Right cardiac atrium (tissue), 5 donors: ENCODE results near the gene ZNF189. TPM values are rescaled to one million over a fixed set of nuclear protein-coding genes. Genes with fewer than 3 reads are reported as not detected.

ENCODE experiments used
- ATAC-seq, 2 donors: fragments of 200-7000 bp; cut with Tn5 transposase; one replicate each; pipeline versions ENCODE4 v1.8.0 to v1.9.1; 2020; ENCODE audit warnings: moderate library complexity in 2 of 2, mild to moderate bottlenecking in 1 of 2
- DNase-seq, 3 donors: peaks; one replicate each; pipeline ENCODE4 v3.0.0-alpha.2; 2020
- H3K27ac ChIP-seq: one replicate; pipeline ENCODE4 v1.5.1; 2013; ENCODE audit warnings: mild to moderate bottlenecking, low read length, control low read depth, moderate library complexity
- H3K27me3 ChIP-seq: one replicate; pipeline ENCODE4 v1.6.1; 2013; ENCODE audit not compliant: control insufficient read depth, insufficient read depth
- H3K4me1 ChIP-seq: one replicate; pipeline ENCODE4 v1.6.1; 2013; ENCODE audit warnings: low read length; ENCODE audit not compliant: control insufficient read depth, insufficient read depth
- H3K4me3 ChIP-seq: one replicate; pipeline ENCODE4 v1.5.1; 2013; ENCODE audit warnings: low read length, control low read depth
- H3K9me3 ChIP-seq: one replicate; pipeline ENCODE4 v1.6.1; 2013; ENCODE audit warnings: low read length; ENCODE audit not compliant: control insufficient read depth
- WGBS: extraction: QIAGEN DNeasy Blood & Tissue Kit; methylation state at CpG from one replicate; pipeline ENCODE4 v1.1.7; 2013; 5-methylcytosine and 5-hydroxymethylcytosine counted together
- intact Hi-C, 4 donors: fragments of 100-400 bp; cut with DNase I; formaldehyde crosslinking; loops; one replicate each; pipeline versions ENCODE4 v1.11.0 to v1.14.0; 2022 to 2023
- long read RNA-seq, 4 donors: library from polyadenylated mRNA; unstranded; transcript quantifications; one replicate each; pipeline ENCODE4 v2.0.0, GENCODE V29; 2020 to 2021
- polyA plus RNA-seq: library from polyadenylated mRNA; stranded (reverse); fragments of 200-250 nt; gene quantifications from one replicate; pipeline ENCODE4 v1.2.3, GENCODE V29; 2013
- total RNA-seq, 4 donors: library from RNA; stranded (reverse); fragmentation: NEBNext Ultra II Directional; extraction: Animal tissue kit (Norgen Biotek cat#: 25700); gene quantifications; one replicate each; pipeline ENCODE4 v1.2.1, GENCODE V29; 2021
- donor health status: healthy with polysubstance abuse.
- donor health status: DM: no; HTN: yes; CAD: no.
- donor health status: DM: no; HTN: no; CAD: no.
- donor health status: DM: no; HTN: yes; CAD: no; lungs with severe emphysema.
- donor health status: DM: yes; HTN: yes; CAD: no.

ZNF189 gene
- 10 to 100 TPM; 25.5 to 38.3 (median 32.3) TPM for total RNA-seq
- polyA plus RNA-seq = 17.9 TPM
- long read RNA-seq, donor 1, transcript ZNF189-203 (3 exons, 3,134 nt) = major isoform, 7 of 11 reads
- long read RNA-seq, donor 1, partial matches to known transcripts = 0 of 11 reads
- long read RNA-seq, donor 1, other reads (novel, unspliced or antisense) = 2 of 11 reads
- long read RNA-seq, donor 2, partial matches to known transcripts = 0 of 6 reads
- long read RNA-seq, donor 2, other reads (novel, unspliced or antisense) = 5 of 6 reads
- long read RNA-seq, donor 3, transcript ZNF189-202 (3 exons, 3,021 nt) = major isoform, 7 of 18 reads
- long read RNA-seq, donor 3, transcript ZNF189-203 (3 exons, 3,134 nt) = major isoform, 7 of 18 reads
- long read RNA-seq, donor 3, partial matches to known transcripts = 0 of 18 reads
- long read RNA-seq, donor 3, other reads (novel, unspliced or antisense) = 4 of 18 reads
- long read RNA-seq, donor 4, partial matches to known transcripts = 1 of 5 reads
- long read RNA-seq, donor 4, other reads (novel, unspliced or antisense) = 0 of 5 reads

DNA sequence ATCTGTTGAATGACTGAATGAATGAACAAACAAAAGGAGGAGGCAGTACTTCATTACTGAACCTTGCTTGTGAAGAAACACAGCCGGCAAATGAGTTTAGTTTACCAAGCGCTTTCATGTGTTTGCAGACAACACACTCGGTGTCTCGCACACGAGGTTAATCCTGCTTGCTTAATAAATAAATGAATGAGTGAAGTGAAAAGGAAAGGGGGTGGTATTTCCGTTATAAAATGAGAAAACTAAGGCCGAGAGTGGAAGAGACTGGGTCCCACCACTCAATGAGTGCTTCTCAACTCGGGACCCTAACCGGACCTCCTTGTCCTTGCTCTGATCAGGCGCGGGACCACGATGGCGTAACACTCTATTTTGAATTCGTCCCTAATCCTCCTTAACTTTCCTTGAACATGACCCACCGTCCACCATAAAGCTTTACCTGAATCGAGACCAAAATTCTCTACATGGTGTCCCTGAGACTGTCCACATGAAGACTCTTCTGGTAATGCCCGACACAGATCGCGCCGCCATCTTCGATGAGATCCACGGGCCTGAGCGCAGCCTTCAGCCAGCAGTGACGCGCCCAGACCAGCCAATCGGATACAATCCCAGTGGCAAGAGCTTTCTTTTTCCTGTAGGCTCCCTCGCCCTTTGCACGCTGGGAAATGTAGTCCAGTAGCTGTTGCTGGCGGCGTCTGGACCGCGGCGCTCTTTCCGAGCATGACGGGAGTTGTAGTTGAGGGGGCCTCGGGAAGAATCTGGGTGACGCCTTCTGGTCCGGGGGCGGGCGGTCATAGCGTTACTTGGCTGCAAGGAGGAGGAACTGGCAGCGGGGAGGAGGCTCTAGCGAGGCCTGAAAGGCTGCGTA is at the start of gene ZNF189, which contains the start of gene MRPL50:
Gene ZNF189, plus strand, starts transcription at position 784 of the 862 bp plus-strand sequence. CDS start 306 bp downstream, outside the sequence.
Gene MRPL50, minus strand, starts transcription at position 551 of the 862 bp plus-strand sequence. Its CDS starts 26 bp downstream, at position 525.
- no peaks in the 10 kb centered on the region for H3K9me3 ChIP-seq
- peaks cover 2% of the 10 kb centered on the region for H3K4me1 ChIP-seq
- DNase-seq (peak; percentile 98 to 99 (median 99)), ATAC-seq (peak; percentile 98 to 99)
- H3K4me3 ChIP-seq = peak within 1 kb of the TSS; percentile 95
- intact Hi-C loops = loop anchor here in 2 of 4 donors (10.0 kb wide), 1 partner anchor 137 kb away; the partner anchor contains the start of gene RNF20 (in 2 of the 2)
- H3K27me3 ChIP-seq = no peaks in the 10 kb centered on the region
- under 1% methylated on average over 44 of the region's 44 CpGs for WGBS
- H3K27ac ChIP-seq = peak within 1 kb of the TSS; percentile 89

DNA sequence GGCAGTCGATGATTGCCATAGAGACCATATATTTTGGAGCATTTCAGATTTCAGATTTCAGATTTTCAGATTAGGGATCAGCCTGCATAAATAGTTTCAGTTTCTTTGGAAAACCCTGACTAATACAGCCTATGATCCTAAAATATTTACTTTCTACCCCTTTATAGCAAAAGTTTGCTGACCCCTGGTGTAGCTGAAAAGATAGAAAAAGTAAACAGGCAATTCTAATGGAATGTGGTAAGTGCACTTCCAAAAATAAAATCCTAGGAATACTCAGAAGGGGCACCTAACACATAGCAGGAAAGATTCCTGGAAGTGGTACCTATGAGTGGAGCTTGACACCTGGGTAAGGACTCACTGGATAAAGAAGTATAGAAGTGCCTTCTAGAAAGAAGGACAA is 48.4 kb upstream of the ZNF189 start:
- ATAC-seq = no peak
- intact Hi-C loops = no loop called here
- 81% methylated on average over 1 of the region's 1 CpG for WGBS
- no peak for DNase-seq
- Histone ChIP-seq H3K27ac (no peak overlapping the region), H3K4me1 (no peaks in the 10 kb centered on the region), H3K27me3 (no peaks in the 10 kb centered on the region), H3K4me3 (no peak overlapping the region), H3K9me3 (no peaks in the 10 kb centered on the region)

DNA sequence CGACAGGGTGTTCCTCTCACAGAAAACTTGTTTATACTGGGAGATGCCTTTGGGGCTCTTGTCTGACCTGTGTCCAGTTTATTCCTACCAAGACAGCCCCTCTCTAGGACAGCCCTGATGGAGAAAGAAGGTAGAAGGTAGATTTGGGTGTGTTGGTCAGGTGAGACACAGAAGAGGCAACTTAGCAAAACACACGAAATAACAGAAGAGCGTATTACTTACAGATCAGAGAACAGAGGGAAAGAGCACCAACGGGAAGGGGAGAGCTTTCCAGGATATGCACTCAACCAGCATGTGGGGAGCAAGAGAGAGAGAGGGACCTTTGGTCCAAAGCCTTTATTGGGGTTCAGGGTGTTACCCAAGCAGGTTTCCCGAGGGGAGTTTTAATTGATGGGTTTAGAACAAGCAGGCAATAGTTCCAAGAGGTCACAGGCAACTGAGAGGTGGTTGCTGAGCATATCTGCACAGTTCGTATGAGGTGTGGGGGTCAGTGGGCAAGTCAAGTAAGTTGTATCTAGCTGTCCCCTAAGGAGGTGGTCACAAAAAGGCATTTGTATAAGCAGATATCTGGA is 45.7 kb upstream of the ZNF189 start:
- ATAC-seq (no peak), DNase-seq (no peak)
- Histone ChIP-seq H3K27ac (no peak overlapping the region), H3K4me3 (no peak overlapping the region), H3K4me1 (no peaks in the 10 kb centered on the region), H3K9me3 (no peaks in the 10 kb centered on the region), H3K27me3 (no peaks in the 10 kb centered on the region)
- intact Hi-C loops = no loop called here
- 77% methylated on average over 6 of the region's 6 CpGs for WGBS

DNA sequence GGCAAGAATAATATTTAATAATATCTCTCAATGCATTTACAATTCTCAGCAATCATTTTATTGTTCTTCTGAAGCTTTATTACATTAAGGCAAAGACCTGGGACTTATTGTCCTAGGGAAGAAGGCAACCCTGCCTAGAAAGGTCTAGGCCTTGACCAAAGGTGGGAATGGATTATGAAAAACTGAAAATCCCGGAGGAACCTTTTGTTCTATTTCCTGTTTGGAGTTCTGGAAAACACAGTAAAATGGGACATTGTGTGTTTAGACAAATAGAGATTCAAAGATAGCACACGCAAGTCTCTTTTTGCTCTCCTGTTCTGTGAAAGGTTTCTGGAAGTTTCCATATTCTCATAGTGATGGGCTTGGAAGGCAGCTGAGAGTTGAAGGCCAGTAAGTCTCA is 45.0 kb upstream of the ZNF189 start:
- H3K4me1 ChIP-seq = no peaks in the 10 kb centered on the region
- DNase-seq (no peak), ATAC-seq (no peak)
- WGBS = 78% methylated on average over 2 of the region's 2 CpGs
- intact Hi-C loops = no loop called here
- no peak overlapping the region for H3K4me3 ChIP-seq
- H3K27me3 ChIP-seq = no peaks in the 10 kb centered on the region
- no peaks in the 10 kb centered on the region for H3K9me3 ChIP-seq
- H3K27ac ChIP-seq = no peak overlapping the region

DNA sequence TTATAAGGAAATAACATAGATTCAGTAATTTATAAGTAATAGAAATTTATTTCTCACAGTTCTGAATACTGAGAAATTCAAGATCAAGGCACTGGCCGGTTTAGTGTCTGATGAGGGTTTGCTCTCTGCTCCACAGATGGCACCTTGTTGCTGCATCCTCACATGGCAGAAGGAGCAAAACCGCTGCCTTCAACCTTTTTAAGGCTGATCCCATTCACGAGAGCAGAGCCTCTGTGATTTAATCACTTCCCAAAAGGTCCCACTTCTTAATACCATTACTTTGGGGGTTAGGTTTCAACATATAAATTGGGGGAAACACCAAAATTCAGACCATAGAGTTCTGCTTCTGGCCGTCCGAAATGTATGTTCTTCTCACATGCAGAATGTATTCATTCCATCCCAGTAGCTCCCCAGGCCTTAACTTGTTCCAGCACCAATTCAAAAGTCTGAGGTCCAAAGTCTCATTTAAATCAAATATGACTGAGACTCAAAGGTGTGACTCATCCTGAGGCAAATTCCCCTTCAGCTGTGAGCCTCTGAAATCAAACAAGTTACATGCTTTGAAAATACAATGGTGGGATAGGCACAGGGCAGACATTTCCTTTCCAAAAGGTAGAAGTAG is 44.4 kb upstream of the ZNF189 start:
- H3K27ac ChIP-seq = no peak overlapping the region
- no peaks in the 10 kb centered on the region for H3K9me3 ChIP-seq
- 91% methylated on average over 5 of the region's 5 CpGs for WGBS
- no peak for DNase-seq
- H3K4me1 ChIP-seq = no peaks in the 10 kb centered on the region
- no peak overlapping the region for H3K4me3 ChIP-seq
- H3K27me3 ChIP-seq = no peaks in the 10 kb centered on the region
- intact Hi-C loops = no loop called here
- ATAC-seq = no peak

DNA sequence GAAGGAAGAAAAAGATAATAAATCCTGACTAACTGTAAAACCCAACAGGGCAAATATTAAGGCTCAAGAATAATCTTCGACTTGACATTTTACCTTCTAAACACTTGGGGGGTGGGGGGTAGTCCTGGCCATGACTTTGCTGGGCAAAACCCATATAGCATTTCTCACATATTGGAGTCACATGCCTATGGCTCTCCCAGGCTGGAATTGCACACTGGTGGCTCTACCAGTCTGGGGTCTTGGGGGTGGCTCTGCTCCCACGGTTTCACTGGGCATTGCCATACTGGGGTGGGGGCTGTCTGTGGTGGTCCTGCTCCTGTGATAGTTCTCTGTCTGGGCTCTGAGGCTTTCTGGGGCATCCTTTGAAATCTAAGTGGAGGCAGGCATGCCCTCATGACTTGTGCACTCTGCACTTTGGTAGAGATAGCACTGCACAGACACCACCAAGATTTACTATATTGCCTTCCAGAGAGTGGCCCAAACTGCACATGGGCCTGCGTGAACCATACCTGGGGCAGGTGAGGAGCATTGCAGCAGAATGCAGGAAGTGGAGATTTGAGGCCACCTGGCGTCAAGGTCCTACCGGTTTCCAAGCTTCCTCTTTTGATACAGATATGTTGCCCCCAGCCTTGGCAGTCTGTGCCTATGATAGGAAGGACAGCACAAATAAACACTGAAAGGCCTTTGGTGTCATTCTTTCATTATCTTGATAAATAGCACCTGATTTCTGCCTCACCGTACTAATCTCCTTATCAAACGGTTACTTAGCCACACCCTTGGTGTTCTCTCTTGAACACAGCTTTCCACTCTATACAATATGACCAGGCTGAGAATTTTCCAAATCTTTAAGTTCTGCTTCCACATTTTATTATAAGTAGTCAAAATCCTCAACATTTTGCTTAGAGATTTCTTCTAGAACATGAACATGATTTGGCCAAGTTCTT is 43.6 kb upstream of the ZNF189 start:
- Histone ChIP-seq H3K9me3 (no peaks in the 10 kb centered on the region), H3K27ac (no peak overlapping the region), H3K4me3 (no peak overlapping the region), H3K27me3 (no peaks in the 10 kb centered on the region), H3K4me1 (no peaks in the 10 kb centered on the region)
- WGBS = 68% methylated on average over 7 of the region's 7 CpGs
- DNase-seq (no peak), ATAC-seq (no peak)
- intact Hi-C loops = no loop called here

DNA sequence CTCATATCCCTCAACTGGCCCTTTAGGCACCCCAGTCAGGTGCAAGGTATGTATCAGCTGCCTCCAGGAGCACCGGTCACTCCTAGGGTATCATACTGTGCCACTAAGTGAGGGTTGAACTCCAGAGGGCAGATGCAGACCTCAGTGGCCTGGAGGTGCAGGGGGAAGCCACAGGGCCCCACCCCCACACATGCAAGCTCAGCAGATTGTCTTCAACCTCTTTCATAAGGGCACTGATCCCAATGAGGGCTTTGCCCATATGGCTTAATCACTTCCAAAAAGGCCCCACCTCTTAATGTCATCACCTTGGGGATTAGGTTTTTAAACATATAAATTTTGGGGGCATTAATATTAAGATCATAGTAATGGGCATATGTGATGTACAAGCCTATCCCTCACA is 42.0 kb upstream of the ZNF189 start:
- intact Hi-C loops = no loop called here
- Histone ChIP-seq H3K27ac (no peak overlapping the region), H3K9me3 (no peaks in the 10 kb centered on the region), H3K4me3 (no peak overlapping the region), H3K27me3 (no peaks in the 10 kb centered on the region), H3K4me1 (no peaks in the 10 kb centered on the region)
- no peak for DNase-seq
- ATAC-seq = no peak
- WGBS = 46% methylated on average over 1 of the region's 1 CpG

DNA sequence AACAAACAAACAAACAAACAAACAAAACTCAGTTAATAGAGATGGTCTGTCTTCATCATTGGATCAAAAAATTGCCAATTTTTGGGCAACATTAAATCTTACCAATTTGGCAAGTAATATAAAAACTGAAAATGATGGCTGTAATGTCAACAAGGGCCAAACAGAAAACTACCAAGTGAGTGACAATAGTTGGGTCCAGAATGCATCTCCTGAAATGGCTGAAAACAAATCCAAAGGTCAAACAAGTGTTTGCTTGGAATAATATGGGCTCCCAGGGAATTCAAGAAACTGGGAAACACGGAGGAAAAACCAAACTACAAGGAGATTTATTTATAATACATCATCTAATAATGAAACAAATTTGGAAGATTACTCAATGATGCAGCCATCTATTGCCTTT is 39.0 kb upstream of the ZNF189 start:
- no peak for DNase-seq
- 67% methylated on average over 1 of the region's 1 CpG for WGBS
- no peaks in the 10 kb centered on the region for H3K9me3 ChIP-seq
- no peaks in the 10 kb centered on the region for H3K4me1 ChIP-seq
- H3K27me3 ChIP-seq = no peaks in the 10 kb centered on the region
- no peak overlapping the region for H3K27ac ChIP-seq
- H3K4me3 ChIP-seq = no peak overlapping the region
- ATAC-seq = no peak
- intact Hi-C loops = no loop called here

DNA sequence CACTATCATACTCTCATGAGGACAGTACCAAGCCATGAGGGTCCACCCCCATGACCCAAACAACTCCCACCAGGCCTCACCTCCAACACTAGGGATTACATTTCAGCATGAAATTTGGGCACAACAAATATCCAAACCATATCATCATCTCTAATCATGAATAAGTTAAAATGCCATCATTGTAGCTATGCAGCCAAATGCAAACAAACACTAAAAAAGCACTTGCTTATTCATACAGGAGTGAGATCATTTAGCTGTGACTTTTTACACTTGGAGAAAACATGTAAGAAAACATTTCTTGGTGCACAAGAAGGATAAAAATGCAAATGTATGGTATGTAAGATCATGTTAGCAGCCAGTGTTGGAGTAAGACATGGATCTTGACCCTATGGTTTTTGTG is 38.0 kb upstream of the ZNF189 start:
- no peak for ATAC-seq

DNA sequence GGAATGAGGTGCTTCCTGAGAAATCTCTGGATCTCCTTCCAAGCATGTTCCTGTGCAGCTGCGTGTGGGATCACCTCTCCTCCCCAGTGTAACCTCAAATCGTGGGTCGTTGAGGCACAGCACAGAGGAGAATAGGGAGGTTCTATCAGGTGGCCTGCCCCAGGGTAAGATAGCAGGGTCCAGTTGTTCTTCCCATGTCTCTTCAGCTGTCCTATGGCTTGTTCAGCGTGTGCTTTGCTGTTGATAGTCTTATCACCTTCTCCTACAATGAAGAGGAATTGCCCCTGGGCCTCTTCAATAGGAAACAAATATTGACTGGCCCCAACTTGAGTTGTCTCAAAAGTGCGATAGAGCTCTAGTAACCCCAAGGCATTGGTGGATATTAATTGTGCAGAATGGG is 36.2 kb upstream of the ZNF189 start:
- DNase-seq (no peak), ATAC-seq (no peak)
- H3K9me3 ChIP-seq = no peaks in the 10 kb centered on the region
- intact Hi-C loops = no loop called here
- H3K4me1 ChIP-seq = no peaks in the 10 kb centered on the region
- no peak overlapping the region for H3K4me3 ChIP-seq
- H3K27me3 ChIP-seq = no peaks in the 10 kb centered on the region
- WGBS = 82% methylated on average over 5 of the region's 5 CpGs
- H3K27ac ChIP-seq = no peak overlapping the region

More for the DNA sequence above, 38.0 kb upstream of the ZNF189 start:
- Histone ChIP-seq H3K9me3 (no peaks in the 10 kb centered on the region), H3K27me3 (no peaks in the 10 kb centered on the region), H3K4me1 (no peaks in the 10 kb centered on the region), H3K27ac (no peak overlapping the region), H3K4me3 (no peak overlapping the region)
- no peak for DNase-seq
- intact Hi-C loops = no loop called here
